UCSD-AML1 (cell line): Measurements from ENCODE around the gene UBE2D2.
"Not testable (repeated sequence)": the region's sequence is repeated elsewhere in the genome, so short reads cannot be mapped to it uniquely, and the experiment has no call there.

ENCODE experiments used
- DNase-seq: peaks from one replicate; lab custom pipeline; 2025; ENCODE audit not compliant: unreplicated experiment; lab: John Stamatoyannopoulos, UW

Gene UBE2D2

GRCh38 chr5:139560752-139561654 lies at the start of gene UBE2D2:
TSS of gene UBE2D2 (plus strand) at chr5:139561339. CDS start at chr5:139561792, 453 bp downstream.
- peak; percentile 97 for DNase-seq

- no peak for DNase-seq
Measured at GRCh38 chr5:139512786-139513390, 48.3 kb upstream of the UBE2D2 start.

- peak; percentile 75 for DNase-seq
Measured at GRCh38 chr5:139513434-139513833, 47.7 kb upstream of the UBE2D2 start.

GRCh38 chr5:139513852-139514485 lies 47.2 kb upstream of the UBE2D2 start:
- DNase-seq = no peak

- DNase-seq = no peak
Measured at GRCh38 chr5:139514486-139514856, 46.7 kb upstream of the UBE2D2 start.

- DNase-seq = peak; percentile 90
Measured at GRCh38 chr5:139517683-139518564, 43.2 kb upstream of the UBE2D2 start.

- no peak for DNase-seq
Measured at GRCh38 chr5:139523635-139524445, 37.3 kb upstream of the UBE2D2 start.

- no peak for DNase-seq
Measured at GRCh38 chr5:139524446-139524845, 36.7 kb upstream of the UBE2D2 start.

- no peak for DNase-seq
Measured at GRCh38 chr5:139524940-139525585, 36.1 kb upstream of the UBE2D2 start.

GRCh38 chr5:139525586-139526308 lies 35.4 kb upstream of the UBE2D2 start:
- not testable (repeated sequence) for DNase-seq

- DNase-seq = not testable (repeated sequence)
Measured at GRCh38 chr5:139526309-139527089, 34.6 kb upstream of the UBE2D2 start.

GRCh38 chr5:139527090-139527470 lies 34.1 kb upstream of the UBE2D2 start:
- not testable (repeated sequence) for DNase-seq

GRCh38 chr5:139527896-139528467 lies 33.2 kb upstream of the UBE2D2 start:
- not testable (repeated sequence) for DNase-seq

GRCh38 chr5:139528695-139529094 lies 32.4 kb upstream of the UBE2D2 start:
- not testable (repeated sequence) for DNase-seq

- DNase-seq = not testable (repeated sequence)
Measured at GRCh38 chr5:139530079-139530478, 31.1 kb upstream of the UBE2D2 start.

GRCh38 chr5:139531772-139532169 lies 29.4 kb upstream of the UBE2D2 start:
- DNase-seq = no peak

GRCh38 chr5:139543423-139543991 lies 17.6 kb upstream of the UBE2D2 start:
- no peak for DNase-seq
